Trophoblast cell (in vitro differentiated cells and primary cell): ENCODE data around the gene DLGAP1.

ENCODE experiments used
- DNase-seq, 2 donors: peaks; one replicate each; pipeline ENCODE4 v3.0.0-alpha.2; 2016
- H2AFZ ChIP-seq: 2 replicates; pipeline ENCODE4 v1.6.1; 2013; ENCODE audit warnings: low read length, moderate library complexity, mild to moderate bottlenecking; ENCODE audit not compliant: insufficient read depth, poor library complexity
- H2AK5ac ChIP-seq: 2 replicates; pipeline ENCODE4 v1.6.1; 2013; ENCODE audit warnings: mild to moderate bottlenecking, low read length
- H2BK120ac ChIP-seq: 2 replicates; pipeline ENCODE4 v1.6.1; 2013; ENCODE audit warnings: low read length, mild to moderate bottlenecking, moderate library complexity; ENCODE audit not compliant: insufficient read depth, poor library complexity
- H2BK12ac ChIP-seq: 2 replicates; pipeline ENCODE4 v1.6.1; 2013; ENCODE audit warnings: mild to moderate bottlenecking, low read length, moderate library complexity
- H2BK5ac ChIP-seq: 2 replicates; pipeline ENCODE4 v1.6.1; 2013; ENCODE audit warnings: low read length, low read depth, moderate library complexity, mild to moderate bottlenecking; ENCODE audit not compliant: poor library complexity
- H3K14ac ChIP-seq: 2 replicates; pipeline ENCODE4 v1.6.1; 2013; ENCODE audit warnings: mild to moderate bottlenecking, low read length
- H3K18ac ChIP-seq: 2 replicates; pipeline ENCODE4 v1.6.1; 2013; ENCODE audit warnings: mild to moderate bottlenecking, low read length
- H3K23ac ChIP-seq: 2 replicates; pipeline ENCODE4 v1.6.1; 2013; ENCODE audit warnings: low read length
- H3K27ac ChIP-seq: 2 replicates; pipeline ENCODE4 v1.5.1; 2013; ENCODE audit warnings: low read depth, mild to moderate bottlenecking, inconsistent platforms, low read length, moderate library complexity
- H3K27me3 ChIP-seq: 2 replicates; pipeline ENCODE4 v1.6.1; 2013; ENCODE audit warnings: inconsistent platforms, mild to moderate bottlenecking, low read length, moderate library complexity; ENCODE audit not compliant: insufficient read depth
- H3K36me3 ChIP-seq, 2 experiments: 1 replicate in 1 of 2; 2 replicates in 1 of 2; pipeline ENCODE4 v1.6.1; 2013; ENCODE audit warnings: low read length in 2 of 2, mild to moderate bottlenecking in 2 of 2, moderate library complexity in 1 of 2; ENCODE audit not compliant: insufficient read depth in 2 of 2, control insufficient read depth in 1 of 2
- H3K4ac ChIP-seq: 2 replicates; pipeline ENCODE4 v1.6.1; 2013; ENCODE audit warnings: low read depth, mild to moderate bottlenecking, low read length, moderate library complexity
- H3K4me1 ChIP-seq, 2 experiments: 1 replicate in 1 of 2; 2 replicates in 1 of 2; pipeline ENCODE4 v1.6.1; 2013; ENCODE audit warnings: low read length in 2 of 2, mild to moderate bottlenecking in 2 of 2, moderate library complexity in 1 of 2; ENCODE audit not compliant: insufficient read depth in 2 of 2, control insufficient read depth in 1 of 2
- H3K4me2 ChIP-seq: 2 replicates; pipeline ENCODE4 v1.6.1; 2013; ENCODE audit warnings: inconsistent platforms, mild to moderate bottlenecking, low read length, moderate library complexity
- H3K4me3 ChIP-seq: 2 replicates; pipeline ENCODE4 v1.5.1; 2013; ENCODE audit warnings: mild to moderate bottlenecking, low read depth, low read length, inconsistent platforms
- H3K79me1 ChIP-seq: one replicate; pipeline ENCODE4 v1.6.1; 2013; ENCODE audit warnings: low read length
- H3K79me2 ChIP-seq: 2 replicates; pipeline ENCODE4 v1.6.1; 2013; ENCODE audit warnings: low read length, mild to moderate bottlenecking; ENCODE audit not compliant: control insufficient read depth, insufficient read depth, poor library complexity
- H3K9ac ChIP-seq: 2 replicates; pipeline ENCODE4 v1.6.1; 2013; ENCODE audit warnings: mild to moderate bottlenecking, low read length
- H3K9me3 ChIP-seq: 2 replicates; pipeline ENCODE4 v1.6.1; 2013; ENCODE audit warnings: low read depth, mild to moderate bottlenecking, control low read depth, inconsistent platforms, low read length; ENCODE audit not compliant: insufficient read depth
- H4K12ac ChIP-seq: 2 replicates; pipeline ENCODE4 v1.6.1; 2013; ENCODE audit warnings: low read depth, mild to moderate bottlenecking, low read length, moderate library complexity
- H4K8ac ChIP-seq: 2 replicates; pipeline ENCODE4 v1.6.1; 2013; ENCODE audit warnings: low read depth, mild to moderate bottlenecking, low read length, moderate library complexity
- H4K91ac ChIP-seq: one replicate; pipeline ENCODE4 v1.6.1; 2013; ENCODE audit warnings: low read depth, mild to moderate bottlenecking, low read length, moderate library complexity
- whole genome bisulfite sequencing: extraction: QIAGEN DNeasy Blood & Tissue Kit; methylation state at CpG from one replicate; pipeline ENCODE4 v1.1.7; 2013; ENCODE audit warnings: missing lambda C conversion rate; ENCODE audit not compliant: insufficient read length, insufficient coverage; ENCODE audit errors: extremely low coverage; 5-methylcytosine and 5-hydroxymethylcytosine counted together

Gene DLGAP1

GRCh38 chr18:3864669-3865298, 590.3 kb downstream of the DLGAP1 start:
- no peak overlapping the region for H3K4ac ChIP-seq
- H3K79me1 ChIP-seq: no peaks in the 10 kb centered on the region
- H3K27ac ChIP-seq: no peak overlapping the region
- no peak overlapping the region for H4K91ac ChIP-seq
- H3K23ac ChIP-seq: no peak overlapping the region
- no peak overlapping the region for H2BK5ac ChIP-seq
- H3K9me3 ChIP-seq: no peaks in the 10 kb centered on the region
- no peak overlapping the region for H3K14ac ChIP-seq
- peaks cover 0 to 4% of the 10 kb centered on the region in 2 experiments for H3K4me1 ChIP-seq
- no peak overlapping the region for H3K4me3 ChIP-seq
- H3K36me3 ChIP-seq: no peaks in the 10 kb centered on the region
- H2AK5ac ChIP-seq: no peak overlapping the region
- H2BK12ac ChIP-seq: no peak overlapping the region
- H3K18ac ChIP-seq: no peak overlapping the region
- no peak for DNase-seq
- no peak overlapping the region for H4K12ac ChIP-seq
- H2BK120ac ChIP-seq: no peak overlapping the region
- no peak overlapping the region for H2AFZ ChIP-seq
- H3K79me2 ChIP-seq: no peaks in the 10 kb centered on the region
- H3K4me2 ChIP-seq: no peak overlapping the region
- WGBS: no CpG with 5 or more reads among the region's 4 CpGs
- H4K8ac ChIP-seq: no peak overlapping the region
- no peak overlapping the region for H3K9ac ChIP-seq
- no peaks in the 10 kb centered on the region for H3K27me3 ChIP-seq

GRCh38 chr18:3863593-3863992, 591.5 kb downstream of the DLGAP1 start:
- Histone ChIP-seq H3K9me3 (no peaks in the 10 kb centered on the region), H3K4me2 (no peak overlapping the region), H3K4ac (no peak overlapping the region), H3K36me3 (no peaks in the 10 kb centered on the region), H3K4me3 (no peak overlapping the region), H4K8ac (no peak overlapping the region), H3K23ac (no peak overlapping the region), H2AFZ (no peak overlapping the region), H3K4me1 (peaks cover 0 to 4% of the 10 kb centered on the region in 2 experiments), H3K18ac (no peak overlapping the region), H2AK5ac (no peak overlapping the region), H2BK12ac (no peak overlapping the region), H3K14ac (no peak overlapping the region), H2BK5ac (no peak overlapping the region), H4K91ac (no peak overlapping the region), H3K79me1 (no peaks in the 10 kb centered on the region), H2BK120ac (no peak overlapping the region), H3K9ac (no peak overlapping the region), H3K27ac (no peak overlapping the region), H3K27me3 (no peaks in the 10 kb centered on the region), H3K79me2 (no peaks in the 10 kb centered on the region), H4K12ac (no peak overlapping the region)
- WGBS: no CpG with 5 or more reads among the region's 4 CpGs
- no peak for DNase-seq

GRCh38 chr18:3863006-3863405, 592.1 kb downstream of the DLGAP1 start:
- no peak overlapping the region for H2AK5ac ChIP-seq
- no peaks in the 10 kb centered on the region for H3K79me2 ChIP-seq
- H3K27me3 ChIP-seq: no peaks in the 10 kb centered on the region
- H3K4me2 ChIP-seq: no peak overlapping the region
- no peak overlapping the region for H4K91ac ChIP-seq
- H2BK5ac ChIP-seq: no peak overlapping the region
- H4K12ac ChIP-seq: no peak overlapping the region
- no peaks in the 10 kb centered on the region for H3K9me3 ChIP-seq
- no peak overlapping the region for H3K18ac ChIP-seq
- H3K9ac ChIP-seq: no peak overlapping the region
- no peak overlapping the region for H3K23ac ChIP-seq
- no peak overlapping the region for H3K14ac ChIP-seq
- H2BK120ac ChIP-seq: no peak overlapping the region
- no peak overlapping the region for H2BK12ac ChIP-seq
- no CpG with 5 or more reads among the region's 4 CpGs for WGBS
- DNase-seq: no peak
- no peak overlapping the region for H3K27ac ChIP-seq
- H3K79me1 ChIP-seq: no peaks in the 10 kb centered on the region
- no peak overlapping the region for H4K8ac ChIP-seq
- H3K36me3 ChIP-seq: no peaks in the 10 kb centered on the region
- H3K4ac ChIP-seq: no peak overlapping the region
- no peak overlapping the region for H2AFZ ChIP-seq
- peaks cover 0 to 4% of the 10 kb centered on the region in 2 experiments for H3K4me1 ChIP-seq
- H3K4me3 ChIP-seq: no peak overlapping the region

GRCh38 chr18:3861495-3861894, 593.6 kb downstream of the DLGAP1 start:
- Histone ChIP-seq H4K91ac (no peak overlapping the region), H3K4me1 (peaks cover 0 to 4% of the 10 kb centered on the region in 2 experiments), H3K36me3 (no peaks in the 10 kb centered on the region), H3K4ac (no peak overlapping the region), H3K79me2 (no peaks in the 10 kb centered on the region), H3K18ac (no peak overlapping the region), H2AFZ (no peak overlapping the region), H3K4me2 (no peak overlapping the region), H4K8ac (no peak overlapping the region), H3K9ac (no peak overlapping the region), H3K79me1 (no peaks in the 10 kb centered on the region), H3K4me3 (no peak overlapping the region), H3K14ac (no peak overlapping the region), H2BK5ac (no peak overlapping the region), H2BK120ac (no peak overlapping the region), H3K23ac (no peak overlapping the region), H2AK5ac (no peak overlapping the region), H3K27me3 (no peaks in the 10 kb centered on the region), H3K9me3 (no peaks in the 10 kb centered on the region), H3K27ac (no peak overlapping the region), H4K12ac (no peak overlapping the region), H2BK12ac (no peak overlapping the region)
- no peak for DNase-seq
- no CpG with 5 or more reads among the region's 1 CpG for WGBS
